ENCODE data around the gene SMG1. TPM values are rescaled to one million over a fixed set of nuclear protein-coding genes. Genes with fewer than 3 reads are reported as not detected.

Gene SMG1
- total RNA-seq, 1 experiment from 2014 or later, result 105 TPM

- DNase-seq (ENCODE audit: low spot score), result peak; percentile 90
- POLR2A ChIA-PET (ENCODE audit: low non-redundant PET), result no interaction called here
- H3K4me1 ChIP-seq (ENCODE audit: insufficient read depth, low read length, poor library complexity, severe bottlenecking), result peaks cover 5% of the 10 kb centered on the region
- H3K27ac ChIP-seq (ENCODE audit: low read depth, low read length, poor library complexity, severe bottlenecking), result no peak overlapping the region
- no peaks in the 10 kb centered on the region for H3K9me3 ChIP-seq (ENCODE audit: low read depth, low read length, poor library complexity, severe bottlenecking)
- H3K36me3 ChIP-seq (ENCODE audit: insufficient read depth, low read length, poor library complexity, severe bottlenecking), result no peaks in the 10 kb centered on the region
- no peaks in the 10 kb centered on the region for H3K27me3 ChIP-seq (replicated peaks; ENCODE audit: insufficient read depth, low read depth, low read length, poor library complexity)
- no peak for TF ChIP-seq EZH2 (IDR thresholded peaks at IDR 0.05; ENCODE audit: borderline replicate concordance, low read depth, low read length, poor library complexity, severe bottlenecking)
- peak; percentile 95 for TF ChIP-seq CTCF (conservative IDR thresholded peaks at IDR 0.05; ENCODE audit: low read depth, low read length)
- intact Hi-C loops (cut with micrococcal nuclease; ENCODE audit: unreplicated experiment), result no loop called here
- peak overlapping the region; percentile 46 for H3K4me3 ChIP-seq (ENCODE audit: low read depth, low read length, poor library complexity, severe bottlenecking)
- CTCF ChIA-PET, result no interaction called here
- BruUV-seq (replicated peaks), result no TSS peak
Measured at GRCh38 chr16:18969050-18969854, 43.0 kb upstream of the SMG1 start.

- no TSS peak for BruUV-seq (replicated peaks)
- intact Hi-C loops (cut with micrococcal nuclease; ENCODE audit: unreplicated experiment), result no loop called here
- Histone ChIP-seq H3K27ac (ENCODE audit: low read depth, low read length, poor library complexity, severe bottlenecking) (no peak overlapping the region), H3K36me3 (ENCODE audit: insufficient read depth, low read length, poor library complexity, severe bottlenecking) (no peaks in the 10 kb centered on the region), H3K27me3 (replicated peaks; ENCODE audit: insufficient read depth, low read depth, low read length, poor library complexity) (no peaks in the 10 kb centered on the region), H3K9me3 (ENCODE audit: low read depth, low read length, poor library complexity, severe bottlenecking) (no peaks in the 10 kb centered on the region), H3K4me3 (ENCODE audit: low read depth, low read length, poor library complexity, severe bottlenecking) (no peak overlapping the region), H3K4me1 (ENCODE audit: insufficient read depth, low read length, poor library complexity, severe bottlenecking) (peaks cover 5% of the 10 kb centered on the region)
- CTCF ChIA-PET, result no interaction called here
- no peak for TF ChIP-seq CTCF (conservative IDR thresholded peaks at IDR 0.05; ENCODE audit: low read depth, low read length)
- TF ChIP-seq EZH2 (IDR thresholded peaks at IDR 0.05; ENCODE audit: borderline replicate concordance, low read depth, low read length, poor library complexity, severe bottlenecking), result no peak
- POLR2A ChIA-PET (ENCODE audit: low non-redundant PET), result no interaction called here
- DNase-seq (ENCODE audit: low spot score), result no peak
Measured at GRCh38 chr16:18966791-18967190, 40.6 kb upstream of the SMG1 start.

GRCh38 chr16:18965555-18965954 lies 39.3 kb upstream of the SMG1 start:
- Histone ChIP-seq H3K9me3 (ENCODE audit: low read depth, low read length, poor library complexity, severe bottlenecking) (no peaks in the 10 kb centered on the region), H3K4me3 (ENCODE audit: low read depth, low read length, poor library complexity, severe bottlenecking) (no peak overlapping the region), H3K36me3 (ENCODE audit: insufficient read depth, low read length, poor library complexity, severe bottlenecking) (no peaks in the 10 kb centered on the region), H3K27me3 (replicated peaks; ENCODE audit: insufficient read depth, low read depth, low read length, poor library complexity) (no peaks in the 10 kb centered on the region), H3K4me1 (ENCODE audit: insufficient read depth, low read length, poor library complexity, severe bottlenecking) (peaks cover 5% of the 10 kb centered on the region), H3K27ac (ENCODE audit: low read depth, low read length, poor library complexity, severe bottlenecking) (no peak overlapping the region)
- ChIA-PET POLR2A (ENCODE audit: low non-redundant PET) (no interaction called here), CTCF (interaction anchor here (1.1 kb wide), 1 partner anchor 164 kb away, joined by 3 read pairs; the partner anchor contains the start of gene ARL6IP1)
- BruUV-seq (replicated peaks), result no TSS peak
- intact Hi-C loops (cut with micrococcal nuclease; ENCODE audit: unreplicated experiment), result no loop called here
- TF ChIP-seq EZH2 (IDR thresholded peaks at IDR 0.05; ENCODE audit: borderline replicate concordance, low read depth, low read length, poor library complexity, severe bottlenecking) (no peak), CTCF (conservative IDR thresholded peaks at IDR 0.05; ENCODE audit: low read depth, low read length) (no peak)
- no peak for DNase-seq (ENCODE audit: low spot score)
